WTC11 (cell line): ENCODE results near the gene OR14I1. TPM values are rescaled to one million over a fixed set of nuclear protein-coding genes. Genes with fewer than 3 reads are reported as not detected.

ENCODE experiments used
- ATAC-seq: fragments of 200-7000 bp; cut with Tn5 transposase; 2 replicates; pipeline ENCODE4 v1.10.0; 2021; ENCODE audit warnings: mild to moderate bottlenecking, moderate library complexity
- Bru-seq: library from RNA; stranded (reverse); fragments of 400-500 nt; gene quantifications from one replicate; lab custom pipeline; 2021; lab: Mats Ljungman, UMichigan
- CTCF ChIA-PET: fragments of 300-600 bp; sonication (Branson Sonifier 250); formaldehyde crosslinking; loops from one replicate; lab custom pipeline; 2021; ENCODE audit warnings: antibody characterized with exemption; lab: Charles Lee
- POLR2A ChIA-PET: fragments of 350-600 bp; sonication (Branson Sonifier 250); formaldehyde crosslinking; loops from one replicate; lab custom pipeline; 2021; ENCODE audit warnings: antibody characterized with exemption; lab: Charles Lee
- DNase-seq: peaks from one replicate; pipeline ENCODE4 v3.0.0; 2021; ENCODE audit warnings: low spot score
- H3K27ac Mint-ChIP-seq: 2 replicates; pipeline ENCODE4 v1.8.0; 2021; ENCODE audit warnings: mixed read lengths
- H3K27me3 Mint-ChIP-seq: 2 replicates; pipeline ENCODE4 v1.8.0; 2021; ENCODE audit warnings: low read depth, mild to moderate bottlenecking, moderate library complexity, mixed read lengths
- H3K36me3 Mint-ChIP-seq: 2 replicates; pipeline ENCODE4 v1.8.0; 2021; ENCODE audit warnings: mixed read lengths
- H3K4me1 Mint-ChIP-seq: 2 replicates; pipeline ENCODE4 v1.8.0; 2022; ENCODE audit warnings: mixed read lengths
- H3K4me3 Mint-ChIP-seq: 2 replicates; pipeline ENCODE4 v1.8.0; 2021; ENCODE audit warnings: mild to moderate bottlenecking, moderate library complexity, mixed read lengths
- H3K9me3 Mint-ChIP-seq: 2 replicates; pipeline ENCODE4 v1.8.0; 2021; ENCODE audit warnings: mixed read lengths
- ARID4B ChIP-seq: sonication (generic); formaldehyde crosslinking; IDR thresholded peaks from 2 replicates; pipeline ENCODE4 v1.8.0; 2023; ENCODE audit warnings: missing genetic modification reagents, mild to moderate bottlenecking, borderline replicate concordance
- ATF2 ChIP-seq: sonication (generic); formaldehyde crosslinking; IDR thresholded peaks from 2 replicates; pipeline ENCODE4 v1.8.1; 2022; ENCODE audit warnings: low read depth, missing genetic modification reagents, borderline replicate concordance
- ATF3 ChIP-seq: sonication (generic); formaldehyde crosslinking; conservative IDR thresholded peaks from 2 replicates; pipeline ENCODE4 v1.8.1; 2022; ENCODE audit warnings: mild to moderate bottlenecking, missing genetic modification reagents
- CBFB ChIP-seq: sonication (generic); formaldehyde crosslinking; IDR thresholded peaks from 2 replicates; pipeline ENCODE4 v1.8.1; 2022; ENCODE audit warnings: mild to moderate bottlenecking, low read depth, missing genetic modification reagents
- ERG ChIP-seq: fragments of 250-450 bp; sonication (Bioruptor Pico); IDR thresholded peaks from 2 replicates; pipeline ENCODE4 v1.8.0; 2021; ENCODE audit warnings: mild to moderate bottlenecking
- GABPB1 ChIP-seq: sonication (generic); formaldehyde crosslinking; IDR thresholded peaks from 2 replicates; pipeline ENCODE4 v1.8.1; 2023; ENCODE audit warnings: mild to moderate bottlenecking, missing genetic modification reagents
- IRF2 ChIP-seq: sonication (generic); formaldehyde crosslinking; IDR thresholded peaks from 2 replicates; pipeline ENCODE4 v1.8.0; 2022; ENCODE audit warnings: low read depth, missing genetic modification reagents, borderline replicate concordance
- PRDM15 ChIP-seq: sonication (generic); formaldehyde crosslinking; IDR thresholded peaks from 2 replicates; pipeline ENCODE4 v1.8.0; 2022; ENCODE audit warnings: missing genetic modification reagents
- RORB ChIP-seq: fragments of 250-450 bp; sonication (Bioruptor Pico); IDR thresholded peaks from 2 replicates; pipeline ENCODE4 v1.9.0; 2021; ENCODE audit warnings: mild to moderate bottlenecking
- TEAD4 ChIP-seq: sonication (generic); formaldehyde crosslinking; IDR thresholded peaks from 2 replicates; pipeline ENCODE4 v1.8.0; 2022; ENCODE audit warnings: mild to moderate bottlenecking, missing genetic modification reagents
- ZNF232 ChIP-seq: sonication (generic); formaldehyde crosslinking; IDR thresholded peaks from 2 replicates; pipeline ENCODE4 v1.8.0; 2022; ENCODE audit warnings: mild to moderate bottlenecking, missing genetic modification reagents
- ZNF281 ChIP-seq: sonication (generic); formaldehyde crosslinking; IDR thresholded peaks from 2 replicates; pipeline ENCODE4 v1.8.0; 2023; ENCODE audit warnings: mild to moderate bottlenecking, missing genetic modification reagents
- ZNF396 ChIP-seq: fragments of 250-450 bp; sonication (Bioruptor Pico); IDR thresholded peaks from 2 replicates; pipeline ENCODE4 v1.8.0; 2021; ENCODE audit warnings: mild to moderate bottlenecking, moderate library complexity, borderline replicate concordance
- ZNF416 ChIP-seq: fragments of 250-450 bp; sonication (Bioruptor Pico); IDR thresholded peaks from 2 replicates; pipeline ENCODE4 v1.9.0; 2021; ENCODE audit warnings: mild to moderate bottlenecking, inconsistent platforms
- ZNF425 ChIP-seq: fragments of 250-450 bp; sonication (Bioruptor Pico); conservative IDR thresholded peaks from 2 replicates; pipeline ENCODE4 v1.9.0; 2021; ENCODE audit warnings: mild to moderate bottlenecking
- long read RNA-seq, 3 experiments: library from RNA in 1 of 3; library from capped mRNA in 1 of 3; library from polyadenylated mRNA in 1 of 3; unstranded in 2 of 3; stranded (forward) in 1 of 3; transcript quantifications; one replicate each; pipeline ENCODE4 v2.0.0, GENCODE V29; 2021
- total RNA-seq: library from RNA; stranded (reverse); gene quantifications from 3 replicates; pipeline ENCODE4 v1.2.3, GENCODE V29; 2021

The OR14I1 gene
- total RNA-seq (not detected in 3 replicates), Bru-seq, nascent RNA (not detected)
- long read RNA-seq, experiment 1 = 0 reads
- long read RNA-seq, experiment 2 = 0 reads
- long read RNA-seq, experiment 3 = 0 reads

GRCh38 chr1:248702714-248703113 is at the start of gene OR14I1:
Gene OR14I1, minus strand, starts transcription at chr1:248702766.
- Mint-ChIP-seq H3K9me3 (peaks cover 42% of the 10 kb centered on the region), H3K36me3 (peaks cover 44% of the 10 kb centered on the region), H3K4me1 (no peaks in the 10 kb centered on the region), H3K27ac (no peak within 1 kb of the TSS), H3K4me3 (no peak within 1 kb of the TSS), H3K27me3 (peaks cover 11% of the 10 kb centered on the region)
- ATAC-seq (no peak), DNase-seq (no peak)
- CTCF ChIA-PET = no interaction called here
- POLR2A ChIA-PET = no interaction called here
- TF ChIP-seq ATF3 (CRISPR knock-in tag) (no peak), GABPB1 (CRISPR knock-in tag) (no peak), PRDM15 (CRISPR knock-in tag) (no peak), ZNF416 (CRISPR knock-in tag) (no peak)

GRCh38 chr1:248751635-248752034 is 49.1 kb upstream of the OR14I1 start:
- no peak for TF ChIP-seq ZNF281 (CRISPR knock-in tag)
- TF ChIP-seq, all 79 proteins: peak for 0
- H3K36me3 Mint-ChIP-seq = peaks cover 20% of the 10 kb centered on the region
- no peak overlapping the region for H3K27ac Mint-ChIP-seq
- POLR2A ChIA-PET = no interaction called here
- peaks cover 4% of the 10 kb centered on the region; the same call in 1 of the 2 replicates for H3K27me3 Mint-ChIP-seq
- no peak for ATAC-seq
- H3K4me3 Mint-ChIP-seq = no peak overlapping the region
- no peak for DNase-seq
- CTCF ChIA-PET = no interaction called here
- peaks cover 43% of the 10 kb centered on the region for H3K9me3 Mint-ChIP-seq
- H3K4me1 Mint-ChIP-seq = no peaks in the 10 kb centered on the region

- H3K27me3 Mint-ChIP-seq = peaks cover 6% of the 10 kb centered on the region
- ATAC-seq (no peak), DNase-seq (no peak)
- ChIA-PET CTCF (no interaction called here), POLR2A (no interaction called here)
- peaks cover 41% of the 10 kb centered on the region for H3K9me3 Mint-ChIP-seq
- no peaks in the 10 kb centered on the region for H3K4me1 Mint-ChIP-seq
- H3K36me3 Mint-ChIP-seq = peaks cover 19% of the 10 kb centered on the region
- H3K27ac Mint-ChIP-seq = no peak overlapping the region
- H3K4me3 Mint-ChIP-seq = no peak overlapping the region
- TF ChIP-seq CBFB (CRISPR knock-in tag) (no peak), ZNF425 (CRISPR knock-in tag) (no peak), ARID4B (no peak), ZNF396 (CRISPR knock-in tag) (no peak), ZNF232 (CRISPR knock-in tag) (no peak), ATF2 (CRISPR knock-in tag) (no peak), IRF2 (CRISPR knock-in tag) (no peak), TEAD4 (CRISPR knock-in tag) (no peak), RORB (CRISPR knock-in tag) (no peak), ERG (CRISPR knock-in tag) (no peak)
Observed at GRCh38 chr1:248751142-248751541, 48.6 kb upstream of the OR14I1 start.
